H1 (cell line): Measurements from ENCODE around the gene ATP2C1. TPM values are rescaled to one million over a fixed set of nuclear protein-coding genes. Genes with fewer than 3 reads are reported as not detected.

ENCODE experiments used
- CTCF ChIA-PET: fragments of 300-600 bp; sonication (Branson Sonifier 250); formaldehyde crosslinking; loops from one replicate; lab custom pipeline; 2021; ENCODE audit not compliant: partially characterized antibody; lab: Charles Lee
- POLR2A ChIA-PET: fragments of 300-600 bp; sonication (Branson Sonifier 250); formaldehyde crosslinking; loops from one replicate; lab custom pipeline; 2021; ENCODE audit warnings: inconsistent platforms; ENCODE audit not compliant: partially characterized antibody; lab: Charles Lee
- DNase-seq, 2 experiments: peaks; one replicate each; pipeline versions ENCODE4 v3.0.0 to v3.0.0-alpha.2; 2010 to 2022; ENCODE audit warnings: low spot score in 2 of 2, low read depth in 1 of 2, mixed read lengths in 1 of 2
- FAIRE-seq: peaks from 2 replicates; lab custom pipeline; 2011; peaks lifted over from hg19 to GRCh38; lab: Jason Lieb, UNC
- H2AFZ ChIP-seq: 2 replicates; pipeline ENCODE4 v1.8.1; 2012; ENCODE audit warnings: low read length, inconsistent platforms
- H2AK5ac ChIP-seq: 2 replicates; pipeline ENCODE4 v1.6.1; 2013; ENCODE audit warnings: low read depth, low read length
- H2BK120ac ChIP-seq: replicated peaks from 2 replicates; pipeline ENCODE3; 2013; ENCODE audit warnings: low read depth, low read length, inconsistent platforms
- H2BK12ac ChIP-seq: 2 replicates; pipeline ENCODE4 v1.6.1; 2013; ENCODE audit warnings: low read depth, low read length
- H2BK15ac ChIP-seq: 2 replicates; pipeline ENCODE4 v1.6.1; 2013; ENCODE audit warnings: low read length
- H2BK20ac ChIP-seq: 2 replicates; pipeline ENCODE4 v1.6.1; 2013; ENCODE audit warnings: low read length
- H2BK5ac ChIP-seq: 2 replicates; pipeline ENCODE4 v1.6.1; 2013; ENCODE audit warnings: low read depth, low read length
- H3K14ac ChIP-seq: 2 replicates; pipeline ENCODE4 v1.6.1; 2013; ENCODE audit warnings: inconsistent platforms; ENCODE audit not compliant: insufficient read length
- H3K18ac ChIP-seq: 2 replicates; pipeline ENCODE4 v1.6.1; 2013; ENCODE audit warnings: low read length; ENCODE audit errors: extremely low read depth
- H3K23ac ChIP-seq: 2 replicates; pipeline ENCODE4 v1.6.1; 2013; ENCODE audit warnings: inconsistent platforms; ENCODE audit not compliant: insufficient read length
- H3K23me2 ChIP-seq: 2 replicates; pipeline ENCODE4 v1.6.1; 2013; ENCODE audit warnings: low read depth, low read length
- H3K27ac ChIP-seq: 2 replicates; pipeline ENCODE4 v1.6.1; 2011; ENCODE audit warnings: low read depth, low read length, inconsistent platforms
- H3K27me3 ChIP-seq, 4 experiments: replicated peaks in 1 of 4; 1 replicate in 1 of 4; 2 replicates in 3 of 4; pipeline versions ENCODE4 v1.6.1 to v1.8.1; 2011 to 2013; ENCODE audit warnings: low read length in 3 of 4, mild to moderate bottlenecking in 3 of 4, inconsistent platforms in 2 of 4, mixed read lengths in 2 of 4, moderate library complexity in 1 of 4; ENCODE audit not compliant: control insufficient read depth in 3 of 4, insufficient read depth in 3 of 4; ENCODE audit errors: extremely low read depth in 1 of 4
- H3K36me3 ChIP-seq, 4 experiments: 2 replicates each; pipeline versions ENCODE4 v1.6.1 to v1.8.1; 2011 to 2013; ENCODE audit warnings: mild to moderate bottlenecking in 4 of 4, low read length in 3 of 4, moderate library complexity in 2 of 4, control low read depth in 1 of 4, inconsistent platforms in 1 of 4; ENCODE audit not compliant: insufficient read depth in 4 of 4, control insufficient read depth in 2 of 4
- H3K4ac ChIP-seq: replicated peaks from 2 replicates; pipeline ENCODE3; 2013; ENCODE audit warnings: low read length, low read depth, mixed read lengths, inconsistent platforms; ENCODE audit not compliant: insufficient read length
- H3K4me1 ChIP-seq, 4 experiments: replicated peaks in 1 of 4; 1 replicate in 1 of 4; 2 replicates in 3 of 4; pipeline versions ENCODE4 v1.6.1 to v1.8.1; 2011 to 2013; ENCODE audit warnings: low read length in 3 of 4, inconsistent platforms in 2 of 4, mixed read lengths in 1 of 4; ENCODE audit not compliant: insufficient read depth in 4 of 4, control insufficient read depth in 3 of 4
- H3K4me2 ChIP-seq, 2 experiments: 2 replicates each; pipeline versions ENCODE4 v1.6.1 to v1.8.1; 2011 to 2013; ENCODE audit warnings: low read depth in 2 of 2, low read length in 2 of 2, control low read depth in 1 of 2, inconsistent platforms in 1 of 2, mild to moderate bottlenecking in 1 of 2; ENCODE audit not compliant: insufficient read depth in 1 of 2
- H3K4me3 ChIP-seq, 4 experiments: fragments of 200-600, 300-600 bp in 1 of 4; sonication (generic), shearing (Covaris generic), sonication (Bioruptor Twin) in 1 of 4; 2 replicates each; pipeline versions ENCODE4 v1.5.1 to v1.8.1; 2011 to 2016; ENCODE audit warnings: low read length in 4 of 4, low read depth in 3 of 4, control low read depth in 2 of 4, inconsistent platforms in 2 of 4, mild to moderate bottlenecking in 2 of 4, mixed read lengths in 1 of 4, moderate library complexity in 1 of 4; ENCODE audit not compliant: insufficient read depth in 2 of 4; ENCODE audit errors: extremely low read depth in 1 of 4
- H3K56ac ChIP-seq: replicated peaks from 2 replicates; pipeline ENCODE3; 2013; ENCODE audit warnings: low read depth, mild to moderate bottlenecking, mixed read lengths, low read length, inconsistent platforms; ENCODE audit not compliant: insufficient read length
- H3K79me1 ChIP-seq: 2 replicates; pipeline ENCODE4 v1.6.1; 2013; ENCODE audit warnings: low read depth, low read length, control low read depth
- H3K79me2 ChIP-seq, 2 experiments: 2 replicates each; pipeline versions ENCODE4 v1.6.1 to v1.8.1; 2012 to 2013; ENCODE audit warnings: low read length in 2 of 2, mild to moderate bottlenecking in 2 of 2, inconsistent platforms in 1 of 2; ENCODE audit not compliant: insufficient read depth in 2 of 2, control insufficient read depth in 1 of 2
- H3K9ac ChIP-seq, 4 experiments: replicated peaks in 1 of 4; 1 replicate in 1 of 4; 2 replicates in 3 of 4; pipeline versions ENCODE4 v1.6.1 to v1.8.1; 2011 to 2013; ENCODE audit warnings: low read depth in 3 of 4, low read length in 3 of 4, control low read depth in 2 of 4, mild to moderate bottlenecking in 2 of 4, moderate library complexity in 2 of 4, inconsistent platforms in 1 of 4; ENCODE audit errors: extremely low read depth in 1 of 4
- H3K9me3 ChIP-seq, 2 experiments: 2 replicates each; pipeline versions ENCODE4 v1.6.1 to v1.8.1; 2012 to 2013; ENCODE audit warnings: mild to moderate bottlenecking in 2 of 2, moderate library complexity in 2 of 2, control low read depth in 1 of 2, inconsistent platforms in 1 of 2, low read depth in 1 of 2, low read length in 1 of 2, mixed read lengths in 1 of 2; ENCODE audit not compliant: insufficient read depth in 2 of 2
- H4K20me1 ChIP-seq, 2 experiments: replicated peaks in 1 of 2; 2 replicates each; pipeline versions ENCODE3 to v1.8.1; 2011 to 2013; ENCODE audit warnings: inconsistent platforms in 2 of 2, low read length in 2 of 2, mild to moderate bottlenecking in 1 of 2; ENCODE audit not compliant: insufficient read depth in 2 of 2, control insufficient read depth in 1 of 2
- H4K5ac ChIP-seq: 2 replicates; pipeline ENCODE4 v1.6.1; 2013; ENCODE audit warnings: low read length, low read depth, mixed read lengths, inconsistent platforms; ENCODE audit not compliant: insufficient read length
- H4K8ac ChIP-seq: 2 replicates; pipeline ENCODE4 v1.8.0; 2013; ENCODE audit warnings: mild to moderate bottlenecking, moderate library complexity, low read length, inconsistent platforms; ENCODE audit not compliant: insufficient read depth; ENCODE audit errors: extremely low read depth
- H4K91ac ChIP-seq: replicated peaks from 2 replicates; pipeline ENCODE3; 2013; ENCODE audit warnings: low read length, mixed read lengths, inconsistent platforms; ENCODE audit not compliant: insufficient read length
- SP1 ChIP-seq: IDR thresholded peaks from 2 replicates; pipeline ENCODE4 v1.6.1; 2011; ENCODE audit warnings: low read depth, low read length
- WGBS, 2 experiments: shearing (Covaris generic) in 1 of 2; methylation state at CpG; one replicate each; pipeline versions ENCODE4 v1.1.6 to v1.1.7; 2013 to 2015; ENCODE audit warnings: low lambda C conversion rate in 2 of 2, mixed read lengths in 2 of 2, inconsistent platforms in 1 of 2, low coverage in 1 of 2, missing lambda C conversion rate in 1 of 2; ENCODE audit not compliant: insufficient replicate concordance in 2 of 2, insufficient coverage in 1 of 2, insufficient read length in 1 of 2; ENCODE audit errors: extremely low coverage in 1 of 2, missing lambda C conversion rate in 1 of 2; 5-methylcytosine and 5-hydroxymethylcytosine counted together
- polyA plus RNA-seq, 7 experiments: library from polyadenylated mRNA; depleted of rRNA in 3 of 7; stranded (reverse) in 5 of 7; unstranded in 2 of 7; fragments of >200 nt in 5 of 7; fragments of 200-250 nt in 2 of 7; gene quantifications; 1 replicate in 5 of 7; 2 replicates in 1 of 7; 4 replicates in 1 of 7; pipeline versions ENCODE4 v1.2.1 to v1.2.3, GENCODE V29; 2011 to 2013; ENCODE audit warnings: missing spikeins in 2 of 7, mixed read lengths in 2 of 7
- total RNA-seq: library from RNA; stranded (reverse); fragmentation: NEBNext Ultra II Directional; extraction: Animal tissue kit (Norgen Biotek cat#: 25700); gene quantifications from 2 replicates; pipeline ENCODE4 v1.2.1, GENCODE V29; 2021

Gene ATP2C1
- total and polyA plus RNA-seq, 2 of the 8 experiments (the other 6 are each of a cell fraction or from before 2014, with no cell fraction given), result 50.7 to 68.5 TPM

DNA sequence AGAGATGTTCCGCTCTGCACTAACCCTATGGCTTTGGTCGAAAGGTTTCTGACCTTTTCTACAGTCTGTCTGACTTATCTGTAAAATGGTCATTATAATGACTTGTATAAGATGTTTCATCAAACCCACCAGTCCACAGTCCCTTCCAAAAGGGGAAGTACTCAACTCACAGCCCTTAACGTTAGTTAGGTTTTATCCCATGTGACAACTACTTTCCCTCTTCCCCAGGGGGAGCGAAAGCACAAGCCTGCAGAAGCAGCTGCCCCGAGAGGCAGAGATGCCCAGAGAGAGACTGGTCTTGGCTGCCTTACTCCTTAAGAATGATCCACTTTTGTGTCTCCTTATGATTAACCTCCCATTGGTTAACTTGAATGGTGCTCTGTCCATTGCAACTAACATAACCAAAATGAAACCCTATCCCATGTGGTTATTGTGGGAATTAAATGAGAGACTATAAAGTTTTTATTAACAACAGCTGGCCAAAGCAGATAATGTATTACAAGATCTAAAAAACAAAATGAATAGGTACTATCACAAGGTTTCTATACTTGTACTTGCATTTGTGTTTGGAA, 126.3 kb downstream of the ATP2C1 start:
- H3K14ac ChIP-seq, result no peak overlapping the region
- no peaks in the 10 kb centered on the region for H3K79me1 ChIP-seq
- no peaks in the 10 kb centered on the region for H3K23me2 ChIP-seq
- H3K4me3 ChIP-seq, result no peak overlapping the region
- DNase-seq (no peak), FAIRE-seq (no peak)
- no peak overlapping the region for H3K23ac ChIP-seq
- no peak overlapping the region for H4K5ac ChIP-seq
- H4K91ac ChIP-seq, result no peak overlapping the region
- no peaks in the 10 kb centered on the region for H3K4me1 ChIP-seq
- H3K9ac ChIP-seq, result no peak overlapping the region
- no peak overlapping the region for H3K27ac ChIP-seq
- 84% methylated on average over 5 of the region's 5 CpGs; no CpG with 5 or more reads in 1 of the 2 experiments for WGBS, 2 experiments
- no peak overlapping the region for H4K8ac ChIP-seq
- H2BK15ac ChIP-seq, result no peak overlapping the region
- H4K20me1 ChIP-seq, result peaks cover 0 to 4% of the 10 kb centered on the region in 2 experiments
- H3K36me3 ChIP-seq, result peaks cover 2 to 30% (median 9%) of the 10 kb centered on the region in 4 experiments; a peak in 7 of 8 replicates
- H3K27me3 ChIP-seq, result no peaks in the 10 kb centered on the region
- no peaks in the 10 kb centered on the region for H3K79me2 ChIP-seq
- H3K56ac ChIP-seq, result no peak overlapping the region
- H3K9me3 ChIP-seq, result no peaks in the 10 kb centered on the region
- no peak overlapping the region for H3K4me2 ChIP-seq
- ChIA-PET POLR2A (interaction anchor here (1.0 kb wide), 1 partner anchor 11 kb away, joined by 4 read pairs; no protein-coding TSS in a partner anchor), CTCF (interaction anchor here (0.6 to 1.0 kb wide), 2 partner anchors 149 to 253 kb away, joined by 3 to 4 read pairs; no protein-coding TSS in a partner anchor)
- H2BK20ac ChIP-seq, result no peak overlapping the region
- H2BK120ac ChIP-seq, result no peak overlapping the region
- H2AK5ac ChIP-seq, result no peak overlapping the region
- H2BK5ac ChIP-seq, result no peak overlapping the region
- no peak overlapping the region for H2AFZ ChIP-seq
- H2BK12ac ChIP-seq, result no peak overlapping the region
- no peak overlapping the region for H3K18ac ChIP-seq
- no peak overlapping the region for H3K4ac ChIP-seq
- no peak for TF ChIP-seq SP1
